Measurements from ENCODE around the gene ITPKB.
"Not testable (repeated sequence)": the region's sequence is repeated elsewhere in the genome, so short reads cannot be mapped to it uniquely, and the experiment has no call there.

ITPKB gene

DNA sequence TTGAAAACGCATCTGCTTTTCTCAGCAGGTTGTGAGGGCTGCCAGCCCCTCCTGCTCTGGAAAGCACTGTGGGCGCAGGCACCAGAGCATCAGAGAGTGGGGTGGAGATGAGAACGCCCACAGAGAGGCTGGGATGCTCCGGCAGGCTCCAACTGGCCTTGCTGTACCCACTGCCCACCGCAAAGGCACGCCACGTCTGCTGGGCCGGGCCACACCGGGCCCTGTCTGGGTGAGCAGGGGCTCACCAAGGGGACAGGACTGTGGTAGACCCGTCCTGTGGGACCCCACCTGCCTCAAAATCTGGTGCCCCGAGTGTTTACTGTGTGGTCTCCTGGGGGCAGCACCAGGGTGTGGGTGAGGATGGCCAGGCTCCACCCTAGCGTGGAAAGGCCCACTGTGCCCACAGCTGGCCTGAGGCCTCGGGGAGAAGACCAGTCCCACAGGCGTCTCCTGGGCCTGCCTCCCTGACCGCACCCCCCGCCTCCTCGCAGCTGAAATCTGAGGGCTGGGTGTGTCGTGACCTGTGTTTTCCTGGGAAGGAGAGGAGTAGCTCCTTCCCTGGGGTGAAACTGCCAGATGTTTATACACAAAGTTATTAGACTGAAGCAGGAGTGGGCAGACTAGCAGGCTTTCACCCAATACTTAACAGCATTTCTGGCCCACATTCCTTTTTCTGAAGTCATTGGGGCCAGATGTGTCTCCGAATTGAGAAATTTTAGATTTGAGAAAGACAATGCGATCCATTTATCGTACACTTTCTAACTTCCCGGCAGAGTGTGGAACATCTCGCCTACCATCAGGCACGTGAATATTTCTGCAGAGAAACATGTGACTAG is 136.7 kb downstream of the ITPKB start:
- TF ChIP-seq, protein P1, sequence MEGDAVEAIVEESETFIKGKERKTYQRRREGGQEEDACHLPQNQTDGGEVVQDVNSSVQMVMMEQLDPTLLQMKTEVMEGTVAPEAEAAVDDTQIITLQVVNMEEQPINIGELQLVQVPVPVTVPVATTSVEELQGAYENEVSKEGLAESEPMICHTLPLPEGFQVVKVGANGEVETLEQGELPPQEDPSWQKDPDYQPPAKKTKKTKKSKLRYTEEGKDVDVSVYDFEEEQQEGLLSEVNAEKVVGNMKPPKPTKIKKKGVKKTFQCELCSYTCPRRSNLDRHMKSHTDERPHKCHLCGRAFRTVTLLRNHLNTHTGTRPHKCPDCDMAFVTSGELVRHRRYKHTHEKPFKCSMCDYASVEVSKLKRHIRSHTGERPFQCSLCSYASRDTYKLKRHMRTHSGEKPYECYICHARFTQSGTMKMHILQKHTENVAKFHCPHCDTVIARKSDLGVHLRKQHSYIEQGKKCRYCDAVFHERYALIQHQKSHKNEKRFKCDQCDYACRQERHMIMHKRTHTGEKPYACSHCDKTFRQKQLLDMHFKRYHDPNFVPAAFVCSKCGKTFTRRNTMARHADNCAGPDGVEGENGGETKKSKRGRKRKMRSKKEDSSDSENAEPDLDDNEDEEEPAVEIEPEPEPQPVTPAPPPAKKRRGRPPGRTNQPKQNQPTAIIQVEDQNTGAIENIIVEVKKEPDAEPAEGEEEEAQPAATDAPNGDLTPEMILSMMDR (IDR thresholded peaks at IDR 0.05; ENCODE audit: borderline replicate concordance, insufficient read depth, low read depth, low read length): no peak
- no peak overlapping the region for H3K4me3 ChIP-seq (ENCODE audit: low read depth, low read length)

DNA sequence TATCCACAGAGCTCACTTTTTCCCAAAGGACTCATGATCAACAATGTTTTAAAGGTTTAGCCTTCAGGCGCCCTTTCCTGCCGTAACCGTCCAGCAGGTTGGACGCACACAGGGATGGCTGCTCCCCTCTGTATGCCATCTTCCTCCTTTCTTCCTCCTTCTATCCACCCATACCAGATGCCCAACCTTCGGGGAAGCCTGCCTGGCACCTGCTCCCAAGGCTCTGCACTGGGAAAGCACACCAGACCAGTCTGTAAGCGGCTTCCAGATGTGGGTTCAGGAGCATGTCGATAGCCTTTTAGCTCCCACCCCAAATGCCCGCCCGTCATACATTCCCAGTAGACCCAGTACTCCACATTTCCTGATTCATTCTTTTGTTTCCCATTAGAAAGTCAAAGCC is 137.6 kb downstream of the ITPKB start:
- TF ChIP-seq, protein P1 (IDR thresholded peaks at IDR 0.05; ENCODE audit: borderline replicate concordance, insufficient read depth, low read depth, low read length): no peak
- H3K4me3 ChIP-seq (ENCODE audit: low read depth, low read length): no peak overlapping the region

DNA sequence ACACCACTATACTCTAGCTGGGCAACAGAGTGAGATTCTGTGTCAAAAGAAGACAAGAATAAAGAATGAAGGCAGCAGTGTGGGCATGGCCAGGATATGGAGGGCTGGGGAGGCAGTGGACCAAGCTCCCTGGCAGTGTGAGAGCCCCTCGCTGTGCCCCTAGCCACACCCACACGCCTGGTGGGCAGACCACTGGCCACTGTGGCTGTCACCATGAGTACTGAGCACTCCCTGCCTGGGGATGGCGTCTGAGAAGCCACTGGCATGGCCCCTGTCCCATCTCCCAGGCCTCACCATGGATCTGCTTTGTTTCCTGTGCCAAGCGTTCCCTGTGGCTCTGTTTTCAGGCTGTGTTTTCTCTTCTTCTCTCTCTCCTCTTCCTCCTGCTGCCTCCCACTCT is 138.8 kb downstream of the ITPKB start:
- no peak overlapping the region for H3K4me3 ChIP-seq (ENCODE audit: low read depth, low read length)
- TF ChIP-seq, protein P1 (IDR thresholded peaks at IDR 0.05; ENCODE audit: borderline replicate concordance, insufficient read depth, low read depth, low read length): no peak

DNA sequence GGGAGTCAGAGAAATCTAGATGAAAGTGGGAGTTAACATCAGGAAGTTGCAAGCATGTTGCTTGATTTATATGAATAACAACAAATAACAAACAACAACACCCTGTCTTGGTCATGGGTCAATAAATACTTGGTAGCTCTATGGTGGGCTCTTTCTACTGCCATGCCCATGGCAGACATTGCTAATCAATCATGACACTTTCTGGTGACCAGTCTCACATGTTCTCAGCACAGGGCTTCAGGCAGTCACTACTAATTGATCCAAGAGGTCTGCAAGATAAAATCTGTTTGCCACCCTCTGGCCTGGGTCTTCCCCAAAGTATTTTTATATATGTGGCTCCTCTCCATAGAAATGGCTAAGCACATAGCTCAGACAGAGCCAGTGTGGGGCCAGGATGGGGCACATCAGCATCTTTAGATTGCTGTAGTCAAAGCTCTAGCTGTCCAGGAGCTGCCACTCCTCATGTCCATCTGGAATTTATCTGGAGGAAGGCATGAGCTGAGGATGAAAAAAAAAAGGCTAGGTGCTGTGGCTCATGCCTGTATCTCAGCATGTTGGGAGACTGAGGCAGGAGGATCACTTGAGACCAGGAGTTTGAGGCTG is 139.3 kb downstream of the ITPKB start:
- TF ChIP-seq, protein P1 (IDR thresholded peaks at IDR 0.05; ENCODE audit: borderline replicate concordance, insufficient read depth, low read depth, low read length): no peak
- H3K4me3 ChIP-seq (ENCODE audit: low read depth, low read length): no peak overlapping the region

DNA sequence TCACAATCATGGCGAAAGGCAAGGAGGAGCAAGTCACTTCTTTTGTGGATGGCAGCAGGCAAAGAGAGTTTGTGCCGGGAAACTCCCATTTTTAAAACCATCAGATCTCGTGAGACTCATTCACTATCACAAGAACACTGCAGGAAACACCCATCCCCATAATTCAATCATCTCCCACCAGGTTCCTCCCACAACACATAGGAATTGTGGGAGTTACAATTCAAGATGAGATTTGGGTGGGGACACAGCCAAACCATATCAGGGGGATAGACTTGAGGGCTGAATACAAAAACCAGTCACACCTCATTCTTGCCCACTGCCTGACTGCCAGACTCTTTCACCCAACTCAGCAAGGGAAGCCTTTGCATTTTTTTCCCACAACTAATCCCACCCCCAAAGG is 140.1 kb downstream of the ITPKB start:
- not testable (repeated sequence) for H3K4me3 ChIP-seq (ENCODE audit: low read depth, low read length)

DNA sequence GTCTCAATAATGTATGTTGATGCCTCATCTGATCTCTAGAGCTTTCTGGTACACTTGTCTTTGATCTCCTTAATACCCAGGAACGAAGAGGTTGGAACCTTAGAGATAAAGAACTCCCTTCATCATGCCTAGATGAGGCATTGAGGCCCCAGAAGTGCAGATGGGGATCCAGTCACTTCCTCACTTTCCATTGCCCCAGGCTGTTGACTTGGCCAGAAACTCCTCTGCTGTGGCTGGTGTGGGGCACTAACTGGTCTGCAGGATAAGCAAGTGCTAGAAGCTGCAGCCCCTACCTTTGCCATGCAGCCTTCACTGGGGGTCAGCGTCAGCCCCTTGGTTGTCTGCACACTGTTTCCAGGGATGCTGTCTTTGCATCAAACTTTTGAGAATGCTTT is 140.6 kb downstream of the ITPKB start:
- TF ChIP-seq, protein P1 (IDR thresholded peaks at IDR 0.05; ENCODE audit: borderline replicate concordance, insufficient read depth, low read depth, low read length): no peak
- no peak overlapping the region for H3K4me3 ChIP-seq (ENCODE audit: low read depth, low read length)

DNA sequence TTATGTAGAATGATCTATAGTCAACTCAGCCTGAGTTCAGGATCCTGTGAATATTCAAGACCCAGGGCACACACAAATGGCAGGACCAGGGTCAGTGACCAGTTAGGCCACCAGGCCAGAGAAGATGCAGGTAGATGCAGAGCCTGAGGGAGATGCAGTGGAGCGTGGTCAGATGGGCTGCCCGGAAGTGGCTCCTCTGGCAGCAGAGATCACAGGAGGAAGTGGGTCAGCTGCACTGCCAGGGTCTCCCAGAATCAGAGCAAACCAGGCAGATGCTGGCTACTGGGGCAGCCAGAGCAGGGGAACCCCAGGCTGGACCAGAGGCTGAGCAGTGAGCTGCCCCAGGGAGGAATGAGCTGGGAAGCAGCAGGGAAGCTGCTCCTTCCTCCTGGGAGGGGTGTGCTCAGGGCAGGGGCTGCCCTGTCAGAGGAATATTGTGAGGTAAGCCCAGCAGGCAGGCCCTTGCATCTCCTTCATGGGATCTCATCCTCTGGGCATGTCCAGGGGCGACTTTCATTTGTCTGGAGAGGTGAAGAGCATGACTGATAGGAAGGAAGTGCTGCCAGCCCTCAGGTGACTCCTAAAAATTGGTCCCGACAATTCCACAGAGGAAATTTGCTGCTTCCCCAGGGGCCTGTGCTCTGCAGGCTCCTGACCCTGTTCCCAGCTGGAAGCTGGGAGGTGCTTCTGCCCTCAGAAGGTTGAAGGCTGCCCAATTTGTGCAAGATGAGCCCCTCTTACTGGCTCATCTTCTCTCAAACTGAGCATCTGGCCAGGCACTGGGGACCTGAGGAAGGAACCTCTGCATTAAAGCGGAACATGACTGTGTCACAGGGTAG is 141.2 kb downstream of the ITPKB start:
- H3K4me3 ChIP-seq (ENCODE audit: low read depth, low read length): no peak overlapping the region
- TF ChIP-seq, protein P1 (IDR thresholded peaks at IDR 0.05; ENCODE audit: borderline replicate concordance, insufficient read depth, low read depth, low read length): no peak
